Neural progenitor cell (in vitro differentiated cells): Measurements from ENCODE around the gene COL5A3.

ENCODE experiments used
- CTCF ChIP-seq: fragments of 200-600 bp; sonication (generic); IDR thresholded peaks from 2 replicates; pipeline ENCODE4 v1.5.1; 2017; ENCODE audit warnings: antibody characterized with exemption, mild to moderate bottlenecking
- EZH2 ChIP-seq: fragments of 200-600 bp; sonication (generic); IDR thresholded peaks from 2 replicates; pipeline ENCODE4 v1.6.1; 2017; ENCODE audit warnings: antibody characterized with exemption, mild to moderate bottlenecking, moderate library complexity

DNA sequence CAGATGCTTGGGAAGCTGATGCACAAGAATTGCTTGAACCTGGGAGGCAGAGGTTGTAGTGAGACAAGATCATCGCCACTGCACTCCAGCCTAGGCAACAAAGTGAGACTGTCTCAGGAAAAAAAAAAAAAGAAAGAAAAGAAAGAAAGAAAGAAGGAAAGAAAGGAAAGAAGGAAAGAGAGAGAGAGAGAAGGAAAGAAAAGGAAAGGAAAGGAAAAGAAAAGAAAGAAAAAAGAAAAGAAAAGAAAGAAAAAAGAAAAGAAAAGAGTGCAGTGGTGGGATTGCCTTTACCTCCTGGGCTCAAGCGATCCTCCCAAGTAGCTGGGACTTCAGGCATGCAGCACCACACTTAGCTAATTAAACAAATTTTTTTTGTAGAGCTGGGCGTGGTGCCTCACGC, 86.9 kb downstream of the COL5A3 start:
- TF ChIP-seq CTCF = no peak
- TF ChIP-seq EZH2 = no peak
